ENCODE measurements around the gene OR9Q1.

OR9Q1 gene

GRCh38 chr11:58039589-58039988 lies 15.9 kb downstream of the OR9Q1 start:
- Histone ChIP-seq H3K9me3 (ENCODE audit: insufficient read depth, low read length, severe bottlenecking) (no peaks in the 10 kb centered on the region), H3K4me2 (ENCODE audit: insufficient read depth, low read length) (no peak overlapping the region), H3K27me3 (ENCODE audit: insufficient read depth, low read length, poor library complexity) (no peaks in the 10 kb centered on the region), H2AFZ (ENCODE audit: low read depth, low read length) (no peak overlapping the region), H3K27ac (ENCODE audit: low read length) (no peak overlapping the region), H3K9ac (ENCODE audit: low read depth, low read length) (no peak overlapping the region), H3K79me2 (ENCODE audit: insufficient read depth, low read length) (no peaks in the 10 kb centered on the region), H3K36me3 (ENCODE audit: insufficient read depth, low read length) (no peaks in the 10 kb centered on the region), H3K4me3 (ENCODE audit: low read depth in 1 of 2, low read length in 2 of 2) (no peak overlapping the region), H4K20me1 (ENCODE audit: insufficient read depth, low read length) (no peaks in the 10 kb centered on the region), H3K4me1 (ENCODE audit: insufficient read depth, low read length) (no peaks in the 10 kb centered on the region)
- DNase-seq (no peak), ATAC-seq (ENCODE audit: insufficient read depth, low read depth) (no peak)
- TF ChIP-seq EZH2 (IDR thresholded peaks at IDR 0.05; ENCODE audit: borderline replicate concordance, low read depth, low read length, severe bottlenecking): no peak
- TF ChIP-seq, protein P1, sequence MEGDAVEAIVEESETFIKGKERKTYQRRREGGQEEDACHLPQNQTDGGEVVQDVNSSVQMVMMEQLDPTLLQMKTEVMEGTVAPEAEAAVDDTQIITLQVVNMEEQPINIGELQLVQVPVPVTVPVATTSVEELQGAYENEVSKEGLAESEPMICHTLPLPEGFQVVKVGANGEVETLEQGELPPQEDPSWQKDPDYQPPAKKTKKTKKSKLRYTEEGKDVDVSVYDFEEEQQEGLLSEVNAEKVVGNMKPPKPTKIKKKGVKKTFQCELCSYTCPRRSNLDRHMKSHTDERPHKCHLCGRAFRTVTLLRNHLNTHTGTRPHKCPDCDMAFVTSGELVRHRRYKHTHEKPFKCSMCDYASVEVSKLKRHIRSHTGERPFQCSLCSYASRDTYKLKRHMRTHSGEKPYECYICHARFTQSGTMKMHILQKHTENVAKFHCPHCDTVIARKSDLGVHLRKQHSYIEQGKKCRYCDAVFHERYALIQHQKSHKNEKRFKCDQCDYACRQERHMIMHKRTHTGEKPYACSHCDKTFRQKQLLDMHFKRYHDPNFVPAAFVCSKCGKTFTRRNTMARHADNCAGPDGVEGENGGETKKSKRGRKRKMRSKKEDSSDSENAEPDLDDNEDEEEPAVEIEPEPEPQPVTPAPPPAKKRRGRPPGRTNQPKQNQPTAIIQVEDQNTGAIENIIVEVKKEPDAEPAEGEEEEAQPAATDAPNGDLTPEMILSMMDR (IDR thresholded peaks at IDR 0.05; ENCODE audit: borderline replicate concordance, extremely low read depth, low read length, poor library complexity, severe bottlenecking): no peak

DNA sequence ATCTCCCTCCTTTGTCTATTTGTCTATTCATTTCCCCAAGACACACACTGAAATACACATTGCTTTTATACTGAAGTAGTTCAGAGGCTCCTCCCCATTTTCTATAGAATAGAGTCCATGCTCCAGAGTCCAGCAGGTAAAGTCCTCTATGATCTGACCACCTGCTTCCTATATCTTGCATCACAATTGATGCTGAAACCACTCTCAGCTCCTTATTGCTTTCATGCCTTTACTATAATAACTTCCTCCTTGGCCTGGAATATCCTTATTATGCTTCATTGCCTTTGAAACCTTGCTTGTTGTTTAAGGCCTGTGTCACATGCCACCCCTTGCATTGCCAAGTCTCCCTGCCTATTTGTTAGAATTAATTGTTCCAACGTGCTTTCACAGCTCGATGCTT lies 19.7 kb downstream of the OR9Q1 start:
- H3K4me3 ChIP-seq (ENCODE audit: low read depth in 1 of 2, low read length in 2 of 2): no peak overlapping the region

DNA sequence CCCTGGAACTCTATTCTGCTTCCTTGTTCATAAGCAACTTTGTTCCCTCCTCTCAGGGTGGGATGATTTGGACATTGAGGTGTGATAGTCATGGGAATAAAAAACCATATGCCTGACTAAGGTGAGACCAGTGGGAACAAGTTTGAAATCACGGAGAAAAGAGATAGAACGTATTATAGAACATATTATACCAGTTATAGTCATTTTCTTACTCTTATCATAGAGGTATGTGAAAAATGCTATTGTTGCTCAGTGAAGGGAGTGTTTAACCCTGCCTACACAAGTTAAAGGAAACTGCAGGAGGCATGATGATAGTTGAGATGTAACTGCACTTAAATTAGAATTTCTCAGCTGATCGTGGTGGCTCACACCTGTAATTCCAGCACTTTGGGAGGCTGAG lies 22.6 kb downstream of the OR9Q1 start:
- Histone ChIP-seq H3K79me2 (ENCODE audit: insufficient read depth, low read length) (no peaks in the 10 kb centered on the region), H3K4me1 (ENCODE audit: insufficient read depth, low read length) (no peaks in the 10 kb centered on the region), H2AFZ (ENCODE audit: low read depth, low read length) (no peak overlapping the region), H3K9ac (ENCODE audit: low read depth, low read length) (no peak overlapping the region), H3K4me3 (ENCODE audit: low read depth in 1 of 2, low read length in 2 of 2) (no peak overlapping the region), H3K27ac (ENCODE audit: low read length) (no peak overlapping the region), H3K27me3 (ENCODE audit: insufficient read depth, low read length, poor library complexity) (no peaks in the 10 kb centered on the region), H3K36me3 (ENCODE audit: insufficient read depth, low read length) (no peaks in the 10 kb centered on the region), H3K9me3 (ENCODE audit: insufficient read depth, low read length, severe bottlenecking) (no peaks in the 10 kb centered on the region), H3K4me2 (ENCODE audit: insufficient read depth, low read length) (no peak overlapping the region), H4K20me1 (ENCODE audit: insufficient read depth, low read length) (no peaks in the 10 kb centered on the region)
- ATAC-seq (ENCODE audit: insufficient read depth, low read depth) (no peak), DNase-seq (no peak)
- TF ChIP-seq, protein P1 (IDR thresholded peaks at IDR 0.05; ENCODE audit: borderline replicate concordance, extremely low read depth, low read length, poor library complexity, severe bottlenecking): no peak
- TF ChIP-seq EZH2 (IDR thresholded peaks at IDR 0.05; ENCODE audit: borderline replicate concordance, low read depth, low read length, severe bottlenecking): no peak

More for the DNA sequence above, 19.7 kb downstream of the OR9Q1 start:
- DNase-seq (no peak), ATAC-seq (ENCODE audit: insufficient read depth, low read depth) (no peak)
- Histone ChIP-seq H3K36me3 (ENCODE audit: insufficient read depth, low read length) (no peaks in the 10 kb centered on the region), H2AFZ (ENCODE audit: low read depth, low read length) (no peak overlapping the region), H3K9me3 (ENCODE audit: insufficient read depth, low read length, severe bottlenecking) (no peaks in the 10 kb centered on the region), H3K4me2 (ENCODE audit: insufficient read depth, low read length) (no peak overlapping the region), H3K27me3 (ENCODE audit: insufficient read depth, low read length, poor library complexity) (no peaks in the 10 kb centered on the region), H3K27ac (ENCODE audit: low read length) (no peak overlapping the region), H3K4me1 (ENCODE audit: insufficient read depth, low read length) (no peaks in the 10 kb centered on the region), H3K9ac (ENCODE audit: low read depth, low read length) (no peak overlapping the region), H4K20me1 (ENCODE audit: insufficient read depth, low read length) (no peaks in the 10 kb centered on the region), H3K79me2 (ENCODE audit: insufficient read depth, low read length) (no peaks in the 10 kb centered on the region)
- TF ChIP-seq, protein P1 (IDR thresholded peaks at IDR 0.05; ENCODE audit: borderline replicate concordance, extremely low read depth, low read length, poor library complexity, severe bottlenecking): no peak
- no peak for TF ChIP-seq EZH2 (IDR thresholded peaks at IDR 0.05; ENCODE audit: borderline replicate concordance, low read depth, low read length, severe bottlenecking)

GRCh38 chr11:58047818-58048217 lies 24.1 kb downstream of the OR9Q1 start:
- no peaks in the 10 kb centered on the region for H3K9me3 ChIP-seq (ENCODE audit: insufficient read depth, low read length, severe bottlenecking)
- ATAC-seq (ENCODE audit: insufficient read depth, low read depth): no peak

More at GRCh38 chr11:58047818-58048217, 24.1 kb downstream of the OR9Q1 start:
- Histone ChIP-seq H3K27me3 (ENCODE audit: insufficient read depth, low read length, poor library complexity) (no peaks in the 10 kb centered on the region), H3K4me1 (ENCODE audit: insufficient read depth, low read length) (no peaks in the 10 kb centered on the region), H3K27ac (ENCODE audit: low read length) (no peak overlapping the region), H3K4me3 (ENCODE audit: low read depth in 1 of 2, low read length in 2 of 2) (no peak overlapping the region), H3K9ac (ENCODE audit: low read depth, low read length) (no peak overlapping the region), H3K36me3 (ENCODE audit: insufficient read depth, low read length) (no peaks in the 10 kb centered on the region), H3K79me2 (ENCODE audit: insufficient read depth, low read length) (no peaks in the 10 kb centered on the region), H4K20me1 (ENCODE audit: insufficient read depth, low read length) (no peaks in the 10 kb centered on the region), H3K4me2 (ENCODE audit: insufficient read depth, low read length) (no peak overlapping the region), H2AFZ (ENCODE audit: low read depth, low read length) (no peak overlapping the region)
- TF ChIP-seq EZH2 (IDR thresholded peaks at IDR 0.05; ENCODE audit: borderline replicate concordance, low read depth, low read length, severe bottlenecking): no peak
- TF ChIP-seq, protein P1 (IDR thresholded peaks at IDR 0.05; ENCODE audit: borderline replicate concordance, extremely low read depth, low read length, poor library complexity, severe bottlenecking): no peak
- no peak for DNase-seq

Data from DND-41 (cell line).